Measurements from ENCODE around the gene DLG2. TPM values are rescaled to one million over a fixed set of nuclear protein-coding genes. Genes with fewer than 3 reads are reported as not detected.

DLG2 gene
- total RNA-seq, 2 experiments from 2014 or later = 2.0 to 2.1 TPM

DNA sequence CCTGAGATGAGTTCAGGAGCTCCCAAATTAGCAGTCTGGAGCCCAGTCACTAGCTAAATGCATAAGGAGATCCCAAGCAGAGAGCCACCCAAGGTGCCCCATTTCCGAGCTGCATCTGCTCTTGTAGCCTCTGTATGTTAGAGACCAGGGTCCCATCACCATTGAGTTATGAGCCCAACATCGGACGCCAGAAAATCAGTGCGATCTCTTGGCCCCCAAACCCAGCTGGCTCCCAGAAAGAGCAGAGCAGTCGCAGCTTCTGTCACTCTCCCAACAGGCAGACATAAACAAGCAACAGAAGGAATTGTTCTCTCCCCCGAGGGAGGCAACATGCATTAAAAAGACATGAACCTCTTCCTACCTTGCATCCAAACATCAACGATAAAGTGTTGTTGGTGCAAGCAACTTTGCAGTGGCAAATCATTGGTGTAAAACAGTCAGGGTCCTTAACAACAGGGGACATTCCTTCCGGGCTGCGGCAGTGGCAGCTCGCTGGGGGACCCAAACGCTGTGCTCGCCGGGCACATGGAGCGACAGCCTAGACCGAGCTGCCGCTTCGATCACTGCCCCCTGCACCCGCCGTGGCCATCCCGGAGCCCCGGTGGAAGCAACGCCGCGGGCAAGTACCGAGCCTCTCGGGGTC is 907.1 kb downstream of the DLG2 start:
- peak overlapping the region; percentile 68 for H3K27ac Mint-ChIP-seq
- Histone ChIP-seq H3K27ac (ENCODE audit: low read depth in 1 of 2, low read length in 2 of 2) (no peak overlapping the region), H3K4me1 (ENCODE audit: insufficient read depth, low read length) (no peaks in the 10 kb centered on the region), H3K27me3 (ENCODE audit: control insufficient read depth in 1 of 2, insufficient read depth in 2 of 2, low read length in 2 of 2) (peaks cover 0 to 7% of the 10 kb centered on the region in 2 experiments), H3K4me3 (ENCODE audit: low read length) (peak overlapping the region; percentile 37), H3K9me3 (ENCODE audit: control insufficient read depth in 1 of 2, insufficient read depth in 1 of 2, low read length in 2 of 2) (peaks cover 4 to 12% of the 10 kb centered on the region in 2 experiments), H3K36me3 (ENCODE audit: insufficient read depth, low read length) (no peaks in the 10 kb centered on the region)
- H3K9me3 Mint-ChIP-seq = peaks cover 2% of the 10 kb centered on the region
- ChIA-PET POLR2A (interaction anchor here (0.7 to 1.4 kb wide), 2 partner anchors 1349 to 1820 kb away, joined by 3 read pairs; partner anchors contain the start of gene PRCP), CTCF (no interaction called here)
- H3K4me1 Mint-ChIP-seq (ENCODE audit: low read depth) = peaks cover 13% of the 10 kb centered on the region
- no peak for ATAC-seq (ENCODE audit: poor library complexity)
- H3K27me3 Mint-ChIP-seq = no peaks in the 10 kb centered on the region
- intact Hi-C loops (cut with DNase I, micrococcal nuclease) = no loop called here
- TF ChIP-seq, protein P1, sequence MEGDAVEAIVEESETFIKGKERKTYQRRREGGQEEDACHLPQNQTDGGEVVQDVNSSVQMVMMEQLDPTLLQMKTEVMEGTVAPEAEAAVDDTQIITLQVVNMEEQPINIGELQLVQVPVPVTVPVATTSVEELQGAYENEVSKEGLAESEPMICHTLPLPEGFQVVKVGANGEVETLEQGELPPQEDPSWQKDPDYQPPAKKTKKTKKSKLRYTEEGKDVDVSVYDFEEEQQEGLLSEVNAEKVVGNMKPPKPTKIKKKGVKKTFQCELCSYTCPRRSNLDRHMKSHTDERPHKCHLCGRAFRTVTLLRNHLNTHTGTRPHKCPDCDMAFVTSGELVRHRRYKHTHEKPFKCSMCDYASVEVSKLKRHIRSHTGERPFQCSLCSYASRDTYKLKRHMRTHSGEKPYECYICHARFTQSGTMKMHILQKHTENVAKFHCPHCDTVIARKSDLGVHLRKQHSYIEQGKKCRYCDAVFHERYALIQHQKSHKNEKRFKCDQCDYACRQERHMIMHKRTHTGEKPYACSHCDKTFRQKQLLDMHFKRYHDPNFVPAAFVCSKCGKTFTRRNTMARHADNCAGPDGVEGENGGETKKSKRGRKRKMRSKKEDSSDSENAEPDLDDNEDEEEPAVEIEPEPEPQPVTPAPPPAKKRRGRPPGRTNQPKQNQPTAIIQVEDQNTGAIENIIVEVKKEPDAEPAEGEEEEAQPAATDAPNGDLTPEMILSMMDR (IDR thresholded peaks at IDR 0.05) = no peak
- H3K4me3 Mint-ChIP-seq = peak overlapping the region; percentile 81
- H3K36me3 Mint-ChIP-seq (ENCODE audit: low read depth) = no peaks in the 10 kb centered on the region
- no peak for DNase-seq

DNA sequence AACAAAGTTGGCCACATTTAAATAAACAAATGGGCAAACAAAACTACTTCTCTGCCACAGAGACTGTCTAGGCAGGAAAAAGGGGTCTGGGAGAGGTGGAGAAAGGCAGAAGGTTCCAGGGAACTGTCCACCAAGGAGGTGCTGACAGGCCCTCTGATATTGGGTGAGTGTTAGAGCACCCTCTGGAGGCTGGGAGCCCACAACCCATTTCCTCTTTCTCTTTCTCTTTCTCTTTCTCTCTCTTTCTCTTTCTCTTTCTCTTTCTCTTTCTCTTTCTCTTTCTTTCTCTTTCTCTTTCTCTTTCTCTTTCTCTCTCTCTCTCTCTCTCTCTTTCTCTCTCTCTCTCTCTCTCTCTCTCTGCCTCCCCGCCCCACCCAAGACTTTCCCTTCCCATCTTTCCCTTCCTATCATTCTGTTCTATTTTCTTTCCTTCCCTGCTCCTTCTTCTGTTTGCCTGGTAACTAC is 912.8 kb downstream of the DLG2 start:
- H3K36me3 Mint-ChIP-seq (ENCODE audit: low read depth) = no peaks in the 10 kb centered on the region
- Histone ChIP-seq H3K27ac (ENCODE audit: low read depth in 1 of 2, low read length in 2 of 2) (no peak overlapping the region), H3K4me3 (ENCODE audit: low read length) (no peak overlapping the region), H3K4me1 (ENCODE audit: insufficient read depth, low read length) (no peaks in the 10 kb centered on the region), H3K27me3 (ENCODE audit: control insufficient read depth in 1 of 2, insufficient read depth in 2 of 2, low read length in 2 of 2) (no peaks in the 10 kb centered on the region), H3K36me3 (ENCODE audit: insufficient read depth, low read length) (no peaks in the 10 kb centered on the region), H3K9me3 (ENCODE audit: control insufficient read depth in 1 of 2, insufficient read depth in 1 of 2, low read length in 2 of 2) (no peaks in the 10 kb centered on the region)
- no peak overlapping the region for H3K4me3 Mint-ChIP-seq
- peak; percentile 57 for ATAC-seq (ENCODE audit: poor library complexity)
- no peaks in the 10 kb centered on the region for H3K4me1 Mint-ChIP-seq (ENCODE audit: low read depth)
- H3K9me3 Mint-ChIP-seq = no peaks in the 10 kb centered on the region
- DNase-seq = peak in 6 of 14 experiments; percentile 5 to 36 (median 10)
- TF ChIP-seq, protein P1 (IDR thresholded peaks at IDR 0.05) = no peak
- POLR2A ChIA-PET = no interaction called here
- no peak overlapping the region for H3K27ac Mint-ChIP-seq
- CTCF ChIA-PET = no interaction called here
- intact Hi-C loops (cut with DNase I, micrococcal nuclease) = no loop called here
- H3K27me3 Mint-ChIP-seq = no peaks in the 10 kb centered on the region

DNA sequence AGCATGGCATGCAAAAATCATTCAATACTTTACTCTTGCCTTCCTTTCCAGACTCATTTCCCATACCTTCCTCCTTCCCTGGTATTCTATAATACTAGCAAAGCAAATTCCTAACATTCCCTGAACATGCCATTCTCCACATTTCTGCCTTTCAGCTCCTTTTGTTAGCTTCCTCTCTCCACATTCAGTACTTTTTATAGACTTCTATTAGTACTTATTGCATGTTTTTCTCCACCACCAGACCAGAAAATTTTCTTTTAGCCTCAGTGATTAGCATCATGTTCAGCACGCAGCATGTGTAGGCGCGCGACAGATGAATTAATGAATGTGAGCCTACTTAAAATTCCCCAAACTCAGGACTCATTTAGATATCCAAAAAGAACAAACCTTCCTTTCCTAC is 935.3 kb downstream of the DLG2 start:
- Histone ChIP-seq H3K27ac (ENCODE audit: low read depth in 1 of 2, low read length in 2 of 2) (no peak overlapping the region), H3K27me3 (ENCODE audit: control insufficient read depth in 1 of 2, insufficient read depth in 2 of 2, low read length in 2 of 2) (no peaks in the 10 kb centered on the region), H3K36me3 (ENCODE audit: insufficient read depth, low read length) (no peaks in the 10 kb centered on the region), H3K9me3 (ENCODE audit: control insufficient read depth in 1 of 2, insufficient read depth in 1 of 2, low read length in 2 of 2) (peaks cover 0 to 4% of the 10 kb centered on the region in 2 experiments), H3K4me3 (ENCODE audit: low read length) (no peak overlapping the region), H3K4me1 (ENCODE audit: insufficient read depth, low read length) (no peaks in the 10 kb centered on the region)
- TF ChIP-seq, protein P1 (IDR thresholded peaks at IDR 0.05) = no peak
- CTCF ChIA-PET = no interaction called here
- Mint-ChIP-seq H3K4me3 (no peak overlapping the region), H3K36me3 (ENCODE audit: low read depth) (no peaks in the 10 kb centered on the region), H3K27me3 (no peaks in the 10 kb centered on the region), H3K27ac (no peak overlapping the region), H3K9me3 (peaks cover 4% of the 10 kb centered on the region), H3K4me1 (ENCODE audit: low read depth) (no peaks in the 10 kb centered on the region)
- ATAC-seq (ENCODE audit: poor library complexity) = no peak
- intact Hi-C loops (cut with DNase I, micrococcal nuclease) = no loop called here
- DNase-seq = no peak
- POLR2A ChIA-PET = no interaction called here
